ENCODE data around the gene LDB2. TPM values are rescaled to one million over a fixed set of nuclear protein-coding genes. Genes with fewer than 3 reads are reported as not detected.

Gene LDB2
- total RNA-seq, 1 donor from 2014 or later: 31.5 TPM

GRCh38 chr4:16521156-16521915 lies 377.1 kb downstream of the LDB2 start:
- no peak overlapping the region for H3K4me3 Mint-ChIP-seq
- no peak for DNase-seq (ENCODE audit: extremely low spot score, unreplicated experiment)
- H3K36me3 Mint-ChIP-seq: no peaks in the 10 kb centered on the region
- peaks cover 9% of the 10 kb centered on the region for H3K4me1 Mint-ChIP-seq (ENCODE audit: unreplicated experiment)
- TF ChIP-seq CTCF (conservative IDR thresholded peaks at IDR 0.05): no peak
- peaks cover 3% of the 10 kb centered on the region for H3K27me3 Mint-ChIP-seq
- H3K27ac Mint-ChIP-seq: no peak overlapping the region
- no peaks in the 10 kb centered on the region for H3K9me3 Mint-ChIP-seq

- Mint-ChIP-seq H3K36me3 (no peaks in the 10 kb centered on the region), H3K4me1 (ENCODE audit: unreplicated experiment) (peaks cover 9% of the 10 kb centered on the region), H3K27me3 (no peaks in the 10 kb centered on the region), H3K27ac (no peak overlapping the region), H3K4me3 (no peak overlapping the region), H3K9me3 (no peaks in the 10 kb centered on the region)
- no peak for DNase-seq (ENCODE audit: extremely low spot score, unreplicated experiment)
- TF ChIP-seq CTCF (conservative IDR thresholded peaks at IDR 0.05): peak; percentile 36
Measured at GRCh38 chr4:16516796-16517439, 381.5 kb downstream of the LDB2 start.

GRCh38 chr4:16513876-16514275 lies 384.6 kb downstream of the LDB2 start:
- Mint-ChIP-seq H3K4me3 (no peak overlapping the region), H3K36me3 (peaks cover 4% of the 10 kb centered on the region), H3K27ac (no peak overlapping the region), H3K27me3 (no peaks in the 10 kb centered on the region), H3K9me3 (no peaks in the 10 kb centered on the region), H3K4me1 (ENCODE audit: unreplicated experiment) (peaks cover 9% of the 10 kb centered on the region)
- no peak for TF ChIP-seq CTCF (conservative IDR thresholded peaks at IDR 0.05)
- DNase-seq (ENCODE audit: extremely low spot score, unreplicated experiment): no peak

GRCh38 chr4:16508968-16509367 lies 389.5 kb downstream of the LDB2 start:
- no peak overlapping the region for H3K27ac Mint-ChIP-seq
- H3K27me3 Mint-ChIP-seq: no peaks in the 10 kb centered on the region
- peaks cover 12% of the 10 kb centered on the region for H3K36me3 Mint-ChIP-seq
- no peaks in the 10 kb centered on the region for H3K9me3 Mint-ChIP-seq
- TF ChIP-seq CTCF (conservative IDR thresholded peaks at IDR 0.05): peak; percentile 62
- no peaks in the 10 kb centered on the region for H3K4me1 Mint-ChIP-seq (ENCODE audit: unreplicated experiment)
- DNase-seq (ENCODE audit: extremely low spot score, unreplicated experiment): no peak
- no peak overlapping the region for H3K4me3 Mint-ChIP-seq

- Mint-ChIP-seq H3K36me3 (peaks cover 8% of the 10 kb centered on the region), H3K27me3 (no peaks in the 10 kb centered on the region), H3K27ac (no peak overlapping the region), H3K9me3 (no peaks in the 10 kb centered on the region), H3K4me1 (ENCODE audit: unreplicated experiment) (no peaks in the 10 kb centered on the region), H3K4me3 (no peak overlapping the region)
- DNase-seq (ENCODE audit: extremely low spot score, unreplicated experiment): no peak
- peak; percentile 55 for TF ChIP-seq CTCF (conservative IDR thresholded peaks at IDR 0.05)
Measured at GRCh38 chr4:16505726-16506125, 392.7 kb downstream of the LDB2 start.
